Astrocyte (in vitro differentiated cells and primary cell): ENCODE data around the gene SLC25A31. TPM values are rescaled to one million over a fixed set of nuclear protein-coding genes. Genes with fewer than 3 reads are reported as not detected.

Experiments
- DNase-seq: peaks from one replicate; pipeline ENCODE4 v3.0.0-alpha.2; 2010; ENCODE audit warnings: low read depth
- FAIRE-seq: peaks from 2 replicates; lab custom pipeline; 2011; peaks lifted over from hg19 to GRCh38; lab: Jason Lieb, UNC
- H2AFZ ChIP-seq: 2 replicates; pipeline ENCODE4 v1.6.0; 2012; ENCODE audit warnings: low read depth, low read length, inconsistent platforms
- H3K27ac ChIP-seq: 2 replicates; pipeline ENCODE4 v1.5.1; 2011; ENCODE audit warnings: low read depth, low read length, inconsistent platforms
- H3K27me3 ChIP-seq: 2 replicates; pipeline ENCODE4 v1.6.0; 2011; ENCODE audit warnings: low read length, inconsistent platforms; ENCODE audit not compliant: insufficient read depth
- H3K36me3 ChIP-seq: 2 replicates; pipeline ENCODE4 v1.5.1; 2011; ENCODE audit warnings: low read length, inconsistent platforms; ENCODE audit not compliant: insufficient read depth
- H3K4me1 ChIP-seq: 2 replicates; pipeline ENCODE4 v1.5.1; 2011; ENCODE audit warnings: low read length, inconsistent platforms; ENCODE audit not compliant: insufficient read depth
- H3K4me2 ChIP-seq: 2 replicates; pipeline ENCODE4 v1.6.0; 2012; ENCODE audit warnings: low read length, inconsistent platforms
- H3K4me3 ChIP-seq: 2 replicates; pipeline ENCODE4 v1.5.1; 2011; ENCODE audit warnings: low read depth, mild to moderate bottlenecking, low read length, inconsistent platforms; ENCODE audit not compliant: insufficient read depth
- H3K79me2 ChIP-seq: 2 replicates; pipeline ENCODE4 v1.6.0; 2012; ENCODE audit warnings: mild to moderate bottlenecking, low read length, inconsistent platforms; ENCODE audit not compliant: insufficient read depth
- H3K9ac ChIP-seq: 2 replicates; pipeline ENCODE4 v1.6.0; 2012; ENCODE audit warnings: mild to moderate bottlenecking, low read length, inconsistent platforms
- H3K9me3 ChIP-seq: 2 replicates; pipeline ENCODE4 v1.5.1; 2012; ENCODE audit warnings: low read depth, mild to moderate bottlenecking, low read length, inconsistent platforms; ENCODE audit not compliant: insufficient read depth
- H4K20me1 ChIP-seq: 2 replicates; pipeline ENCODE4 v1.6.0; 2012; ENCODE audit warnings: low read length, inconsistent platforms; ENCODE audit not compliant: insufficient read depth
- H3K27ac Mint-ChIP-seq: one replicate; pipeline ENCODE4 v1.8.0; 2021; ENCODE audit warnings: mild to moderate bottlenecking, mixed read lengths; ENCODE audit not compliant: unreplicated experiment
- H3K27me3 Mint-ChIP-seq: one replicate; pipeline ENCODE4 v1.8.0; 2021; ENCODE audit warnings: low read depth, mixed read lengths; ENCODE audit not compliant: unreplicated experiment
- H3K36me3 Mint-ChIP-seq: one replicate; pipeline ENCODE4 v1.8.0; 2021; ENCODE audit warnings: low read depth, mixed read lengths; ENCODE audit not compliant: unreplicated experiment
- H3K4me1 Mint-ChIP-seq: one replicate; pipeline ENCODE4 v1.8.0; 2021; ENCODE audit warnings: low read depth, mixed read lengths; ENCODE audit not compliant: unreplicated experiment
- H3K4me3 Mint-ChIP-seq: one replicate; pipeline ENCODE4 v1.8.0; 2021; ENCODE audit warnings: mild to moderate bottlenecking, moderate library complexity, mixed read lengths; ENCODE audit not compliant: unreplicated experiment
- H3K9me3 Mint-ChIP-seq: one replicate; pipeline ENCODE4 v1.8.0; 2021; ENCODE audit warnings: mild to moderate bottlenecking, mixed read lengths; ENCODE audit not compliant: unreplicated experiment
- CTCF ChIP-seq: IDR thresholded peaks from 2 replicates; pipeline ENCODE4 v1.5.1; 2011; ENCODE audit warnings: low read depth, mild to moderate bottlenecking, inconsistent platforms, low read length, moderate library complexity; ENCODE audit not compliant: insufficient read depth
- EZH2 ChIP-seq: IDR thresholded peaks from 2 replicates; pipeline ENCODE4 v1.6.1; 2012; ENCODE audit warnings: mild to moderate bottlenecking, low read length, inconsistent platforms; ENCODE audit not compliant: insufficient read depth
- total RNA-seq: library from RNA; stranded (reverse); gene quantifications from 2 replicates; pipeline ENCODE4 v1.2.1, GENCODE V29; 2021

Gene SLC25A31
- total RNA-seq, 1 donor from 2014 or later: not detected

GRCh38 chr4:127781300-127782024, 51.3 kb downstream of the SLC25A31 start:
- peak overlapping the region; percentile 91 for H3K4me2 ChIP-seq
- H3K9ac ChIP-seq: peak overlapping the region; percentile 81
- no peaks in the 10 kb centered on the region for H3K9me3 ChIP-seq
- H3K36me3 ChIP-seq: no peaks in the 10 kb centered on the region
- H3K4me3 ChIP-seq: peak overlapping the region; percentile 74
- no peaks in the 10 kb centered on the region for H3K79me2 ChIP-seq
- TF ChIP-seq EZH2 (no peak), CTCF (no peak)
- Mint-ChIP-seq H3K4me3 (peak overlapping the region; percentile 40), H3K9me3 (no peaks in the 10 kb centered on the region), H3K4me1 (peaks cover 2% of the 10 kb centered on the region), H3K36me3 (no peaks in the 10 kb centered on the region), H3K27ac (no peak overlapping the region), H3K27me3 (no peaks in the 10 kb centered on the region)
- DNase-seq: peak; percentile 28
- no peaks in the 10 kb centered on the region for H4K20me1 ChIP-seq
- no peaks in the 10 kb centered on the region for H3K27me3 ChIP-seq
- H3K27ac ChIP-seq: peak overlapping the region; percentile 60
- no peak for FAIRE-seq
- peak overlapping the region; percentile 86 for H2AFZ ChIP-seq
- no peaks in the 10 kb centered on the region for H3K4me1 ChIP-seq

DNA sequence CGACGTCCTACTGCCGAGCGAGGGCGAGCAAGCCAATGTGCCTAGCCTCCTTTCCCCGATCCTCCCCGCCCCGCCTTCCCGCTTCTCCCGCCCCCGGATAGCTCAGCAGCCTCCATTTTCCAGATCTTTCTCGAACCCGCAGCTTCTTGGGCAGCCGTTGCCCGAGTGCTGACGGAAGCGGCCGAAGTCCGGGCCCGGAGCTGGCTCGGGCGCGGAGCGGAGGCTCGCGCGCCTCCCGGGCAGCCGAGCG, 51.8 kb downstream of the SLC25A31 start:
- Histone ChIP-seq H3K4me3 (peak overlapping the region; percentile 74), H3K4me2 (peak overlapping the region; percentile 91), H3K9me3 (no peaks in the 10 kb centered on the region), H3K79me2 (no peaks in the 10 kb centered on the region), H2AFZ (peak overlapping the region; percentile 86), H3K27ac (peak overlapping the region; percentile 60), H3K9ac (peak overlapping the region; percentile 81), H3K36me3 (no peaks in the 10 kb centered on the region), H3K4me1 (no peaks in the 10 kb centered on the region), H4K20me1 (no peaks in the 10 kb centered on the region), H3K27me3 (no peaks in the 10 kb centered on the region)
- Mint-ChIP-seq H3K4me3 (peak overlapping the region; percentile 40), H3K4me1 (peaks cover 2% of the 10 kb centered on the region), H3K9me3 (no peaks in the 10 kb centered on the region), H3K27me3 (no peaks in the 10 kb centered on the region), H3K36me3 (no peaks in the 10 kb centered on the region), H3K27ac (no peak overlapping the region)
- FAIRE-seq (no peak), DNase-seq (peak; percentile 62)
- no peak for TF ChIP-seq CTCF
- no peak for TF ChIP-seq EZH2

DNA sequence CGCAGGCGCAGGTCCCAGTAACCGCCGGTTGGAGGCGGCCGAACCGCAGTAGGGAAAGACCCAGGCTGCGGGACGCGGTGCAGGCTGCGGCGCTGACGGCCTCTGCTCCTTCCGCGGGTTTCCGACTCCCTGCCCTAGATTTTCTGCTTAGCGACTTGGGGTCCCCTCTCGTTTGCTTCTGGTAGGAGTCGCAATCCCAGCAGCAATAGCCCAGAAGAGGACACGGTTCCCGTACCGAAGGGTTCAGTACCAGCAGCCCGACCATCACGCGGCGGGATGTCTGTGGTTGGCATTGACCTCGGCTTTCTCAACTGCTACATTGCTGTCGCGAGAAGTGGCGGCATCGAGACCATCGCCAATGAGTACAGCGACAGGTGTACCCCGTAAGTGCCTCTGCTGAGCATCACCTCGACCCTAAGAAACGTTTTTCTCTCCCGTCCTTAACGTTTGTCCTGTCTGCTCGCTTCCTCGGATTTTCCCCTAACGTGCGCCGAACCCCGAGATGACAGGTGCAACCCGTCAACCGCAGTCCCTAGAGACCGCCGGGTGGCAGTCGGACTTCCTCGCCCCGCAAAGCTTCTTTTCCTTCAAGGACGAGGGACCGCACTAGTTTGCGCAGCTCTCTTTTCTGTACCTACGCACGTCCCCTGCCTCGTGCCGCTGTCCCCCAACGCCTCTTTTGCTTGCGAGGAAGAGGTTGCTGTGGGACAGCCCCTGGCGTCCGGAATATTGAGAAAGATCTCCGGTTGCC, 52.2 kb downstream of the SLC25A31 start, which contains the start of gene HSPA4L:
Gene HSPA4L (plus strand): TSS at position 48 of the 751 bp plus-strand sequence. CDS start 229 bp downstream, at position 277.
- Histone ChIP-seq H4K20me1 (no peaks in the 10 kb centered on the region), H3K27me3 (no peaks in the 10 kb centered on the region), H3K36me3 (no peaks in the 10 kb centered on the region), H3K4me3 (peak within 1 kb of the TSS; percentile 74), H2AFZ (peak within 1 kb of the TSS; percentile 86), H3K9me3 (no peaks in the 10 kb centered on the region), H3K79me2 (no peaks in the 10 kb centered on the region), H3K9ac (peak within 1 kb of the TSS; percentile 81), H3K27ac (peak within 1 kb of the TSS; percentile 60), H3K4me1 (no peaks in the 10 kb centered on the region), H3K4me2 (peak within 1 kb of the TSS; percentile 91)
- Mint-ChIP-seq H3K4me1 (peaks cover 2% of the 10 kb centered on the region), H3K27me3 (no peaks in the 10 kb centered on the region), H3K36me3 (no peaks in the 10 kb centered on the region), H3K27ac (peak within 1 kb of the TSS; percentile 93), H3K4me3 (peak within 1 kb of the TSS; percentile 97), H3K9me3 (no peaks in the 10 kb centered on the region)
- FAIRE-seq (no peak), DNase-seq (peak; percentile 32)
- TF ChIP-seq EZH2 (peak; percentile 20), CTCF (no peak)
